ENCODE data around the gene GMPPB.
"Not testable (repeated sequence)": the region's sequence is repeated elsewhere in the genome, so short reads cannot be mapped to it uniquely, and the experiment has no call there.

GMPPB gene

DNA sequence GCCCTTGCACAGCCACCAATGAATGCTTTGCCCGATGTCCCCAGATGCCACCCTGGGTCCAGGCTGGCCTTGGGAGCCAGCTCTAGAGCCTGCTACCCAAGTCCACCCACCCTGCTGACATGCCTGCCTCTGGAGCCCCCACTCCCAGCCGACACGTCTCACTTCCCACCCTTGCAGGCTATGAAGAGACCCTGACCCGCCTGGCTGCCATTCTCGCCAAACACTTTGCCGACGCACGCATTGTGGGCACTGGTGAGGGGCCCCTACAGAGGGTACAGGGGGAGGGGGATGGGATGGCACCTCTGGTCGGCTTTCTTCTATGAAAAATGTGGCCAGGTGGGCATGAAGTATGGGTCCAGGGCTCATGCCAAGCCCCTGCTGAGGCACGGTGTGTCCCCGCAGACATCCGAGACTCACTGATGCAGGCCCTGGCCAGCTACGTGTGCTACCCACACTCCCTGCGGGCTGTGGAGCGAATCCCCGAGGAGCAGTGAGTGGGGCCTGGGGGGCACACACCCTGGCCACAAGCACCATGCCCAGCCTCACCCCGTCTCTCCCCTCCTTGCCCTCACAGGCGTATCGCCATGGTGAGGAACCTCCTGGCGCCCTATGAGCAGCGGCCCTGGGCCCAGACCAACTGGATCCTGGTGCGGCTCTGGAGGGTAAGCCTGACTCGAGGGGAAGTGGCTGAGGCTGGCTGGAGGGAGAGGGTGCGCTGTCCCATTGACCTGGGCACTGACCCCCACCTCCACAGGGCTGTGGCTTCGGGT, 10.2 kb downstream of the GMPPB start:
- DNase-seq (ENCODE audit: low spot score), result no peak

DNA sequence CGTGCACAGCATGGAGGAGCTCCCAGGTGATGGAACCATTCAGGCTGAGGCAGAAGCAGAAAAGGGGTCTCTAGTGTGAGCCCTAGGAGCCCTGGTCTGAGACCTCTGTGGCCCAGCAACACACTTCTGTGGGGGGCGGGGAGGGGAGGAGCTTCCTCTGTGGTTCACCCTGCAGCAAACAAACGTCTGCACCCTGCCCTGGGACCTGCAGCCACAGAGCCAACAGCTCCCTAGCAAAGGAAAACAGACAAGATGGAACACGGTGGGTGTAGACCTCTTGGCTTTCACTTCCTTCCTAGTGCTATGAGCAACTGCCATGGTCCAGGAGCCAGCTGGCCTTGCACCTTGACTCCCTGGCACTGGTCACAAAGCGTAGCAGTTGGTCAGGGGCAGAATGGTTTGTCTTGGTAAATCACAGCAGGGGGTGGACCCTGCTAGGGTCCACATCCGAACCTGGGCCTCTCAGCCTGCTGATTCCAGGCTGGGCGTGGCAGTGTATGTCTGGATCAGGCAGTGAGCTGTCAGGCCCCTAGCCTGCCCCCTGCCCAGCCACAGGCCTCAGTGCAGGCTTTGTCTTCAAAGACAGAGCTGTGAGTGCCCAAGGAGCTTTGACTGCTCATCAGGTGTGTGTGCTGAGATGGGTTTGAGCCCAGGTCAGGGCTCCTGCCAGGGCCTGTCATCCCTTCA, 11.0 kb downstream of the GMPPB start:
- no peak for DNase-seq (ENCODE audit: low spot score)

DNA sequence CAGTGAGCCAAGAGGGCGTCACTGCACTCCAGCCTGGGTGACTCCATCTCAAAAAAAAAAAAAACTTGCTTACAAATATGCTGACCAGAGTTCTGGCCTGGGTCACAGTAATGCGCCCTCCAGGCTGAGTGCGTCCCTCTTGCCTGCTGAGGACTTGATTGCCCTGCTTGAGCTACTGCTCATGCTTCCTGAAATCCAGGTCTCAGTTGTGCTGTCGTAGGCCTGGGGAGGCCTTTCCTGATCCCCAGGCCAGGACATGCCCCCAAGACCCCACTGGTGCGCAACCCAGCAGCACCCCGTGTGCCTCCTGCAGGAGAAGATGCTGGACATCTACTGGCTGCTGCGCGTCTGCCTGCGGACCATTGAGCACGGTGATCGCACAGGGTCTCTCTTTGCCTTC, 11.6 kb downstream of the GMPPB start:
- no peak for DNase-seq (ENCODE audit: low spot score)

DNA sequence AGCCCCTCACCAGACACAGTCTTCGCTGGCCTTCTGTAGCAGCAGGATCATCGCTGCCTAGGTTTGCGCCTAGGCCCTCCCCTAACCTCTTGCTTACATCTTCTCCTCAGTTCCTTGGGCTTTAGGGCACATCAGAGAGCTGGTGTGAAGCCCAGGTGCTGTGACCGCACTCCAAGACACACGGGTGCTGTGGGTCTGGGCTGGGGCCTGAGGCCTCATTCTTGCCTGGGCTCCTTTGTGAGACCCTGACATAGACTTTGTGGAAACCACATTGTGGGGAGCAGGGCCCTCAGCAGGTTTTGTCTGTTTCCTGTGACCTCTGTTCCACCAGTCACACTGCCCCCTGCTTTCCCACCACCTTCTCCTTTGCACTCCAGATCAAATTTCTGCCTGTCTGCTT, 12.3 kb downstream of the GMPPB start:
- no peak for DNase-seq (ENCODE audit: low spot score)

DNA sequence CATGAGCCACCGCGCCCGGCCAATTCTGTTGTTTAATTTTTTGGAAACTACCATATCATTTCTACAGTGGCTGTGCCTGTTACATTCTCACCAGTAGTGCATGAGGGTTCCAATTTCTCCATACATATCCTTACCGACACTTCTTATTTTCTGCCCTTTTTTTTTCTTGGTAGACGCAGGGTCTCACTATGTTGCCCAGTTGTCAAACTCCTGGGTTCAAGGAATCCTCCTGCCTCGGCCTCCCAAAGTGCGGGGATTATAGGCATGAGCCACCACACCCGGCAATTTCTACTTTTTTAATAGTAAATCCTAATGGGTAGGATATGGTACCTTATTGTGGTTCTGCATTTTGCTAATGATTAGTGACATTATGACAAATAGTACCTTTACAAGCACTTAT, 13.9 kb downstream of the GMPPB start:
- DNase-seq (ENCODE audit: low spot score), result no peak

DNA sequence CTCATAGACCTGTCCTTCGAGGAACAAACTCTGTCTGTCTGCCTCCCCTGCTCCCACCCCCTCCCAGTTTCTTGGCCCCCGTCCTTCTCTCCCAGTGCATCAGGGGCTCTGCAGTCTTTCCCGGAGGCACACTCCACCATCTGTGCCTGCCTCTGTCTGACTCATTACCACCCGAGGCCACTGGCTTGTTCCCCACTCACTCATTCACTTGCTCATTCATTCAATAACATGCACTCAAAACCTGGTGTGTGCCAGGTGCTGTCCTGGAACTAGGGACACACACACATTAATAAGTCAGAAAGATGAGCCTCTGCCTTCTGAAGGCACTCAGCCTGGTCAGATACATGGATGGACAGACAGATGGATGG, 16.7 kb downstream of the GMPPB start:
- no peak for DNase-seq (ENCODE audit: low spot score)

DNA sequence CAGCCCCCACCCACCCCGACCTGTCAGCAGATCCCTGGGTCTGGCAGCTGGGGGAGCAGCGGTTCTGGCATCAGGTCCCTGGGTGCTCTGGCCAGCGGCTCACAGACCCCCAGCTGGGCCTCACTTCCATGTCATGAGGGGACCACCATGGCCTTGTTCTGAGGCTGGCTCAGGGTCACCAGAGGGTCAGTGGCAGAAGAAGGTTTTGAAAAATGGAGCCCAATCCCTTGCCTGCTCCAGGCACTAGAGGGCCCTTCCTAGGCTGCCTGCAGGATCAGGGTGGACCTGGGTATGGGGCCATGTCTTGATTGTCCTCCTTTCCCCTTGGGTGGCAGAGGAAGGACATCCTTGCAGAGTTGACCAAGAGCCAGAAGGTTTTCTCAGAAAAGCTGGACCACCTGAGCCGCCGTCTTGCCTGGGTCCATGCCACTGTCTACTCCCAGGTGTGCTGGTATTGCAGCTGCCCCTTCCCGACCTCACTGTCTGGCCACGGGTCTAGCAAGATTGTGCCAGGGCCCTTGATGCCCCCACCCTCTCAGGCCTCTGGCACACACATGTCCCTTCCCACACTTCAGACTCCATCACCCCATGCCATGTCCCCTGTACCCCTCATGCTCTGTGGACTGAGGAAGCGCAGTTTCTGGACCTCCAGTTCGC, 17.2 kb downstream of the GMPPB start:
- no peak for DNase-seq (ENCODE audit: low spot score)

DNA sequence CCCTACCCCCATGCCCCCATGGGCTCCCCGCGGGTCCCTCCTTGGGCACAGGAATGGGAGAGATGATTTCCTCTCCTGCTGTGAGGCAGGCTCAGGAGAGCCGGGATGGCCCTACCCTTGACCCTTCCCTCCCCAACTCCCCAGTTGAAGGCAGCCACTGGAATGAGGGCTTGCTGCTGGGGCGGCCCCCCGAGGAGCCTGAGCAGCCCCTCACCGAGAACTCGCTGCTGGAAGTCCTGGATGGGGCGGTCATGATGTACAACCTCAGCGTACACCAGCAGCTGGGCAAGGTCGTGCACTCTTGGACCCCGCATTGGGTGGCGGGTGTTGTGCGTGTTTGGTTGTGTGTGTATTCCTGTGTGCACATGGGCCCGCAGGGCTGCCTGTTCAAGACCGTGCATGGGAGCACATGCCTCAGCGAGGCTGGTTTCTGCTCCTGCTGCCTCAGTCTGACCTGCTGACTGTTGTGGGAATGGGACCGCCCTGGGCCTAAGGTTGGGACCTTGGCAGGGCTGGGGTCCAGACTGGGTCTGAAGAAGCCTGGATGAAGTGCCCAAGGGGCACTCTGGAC, 18.3 kb downstream of the GMPPB start:
- no peak for DNase-seq (ENCODE audit: low spot score)

DNA sequence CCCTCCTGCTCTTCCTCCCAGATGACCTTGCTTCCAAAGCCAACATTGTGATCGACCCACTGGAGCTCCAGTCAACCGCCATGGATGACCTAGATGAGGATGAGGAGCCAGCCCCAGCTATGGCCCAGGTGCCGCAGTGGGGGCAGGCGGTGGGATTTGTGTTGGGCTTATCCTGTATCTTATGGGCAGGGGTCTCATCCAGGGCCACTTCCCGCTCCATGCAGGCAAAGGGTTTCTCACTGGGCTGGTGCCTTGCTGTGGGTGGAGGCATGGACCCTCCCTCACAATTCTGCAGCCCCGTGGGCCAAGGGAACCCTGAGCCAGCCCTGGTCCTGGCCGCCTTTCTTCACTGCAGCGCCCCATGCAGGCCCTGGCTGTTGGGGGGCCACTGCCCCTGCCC, 19.1 kb downstream of the GMPPB start:
- no peak for DNase-seq (ENCODE audit: low spot score)

DNA sequence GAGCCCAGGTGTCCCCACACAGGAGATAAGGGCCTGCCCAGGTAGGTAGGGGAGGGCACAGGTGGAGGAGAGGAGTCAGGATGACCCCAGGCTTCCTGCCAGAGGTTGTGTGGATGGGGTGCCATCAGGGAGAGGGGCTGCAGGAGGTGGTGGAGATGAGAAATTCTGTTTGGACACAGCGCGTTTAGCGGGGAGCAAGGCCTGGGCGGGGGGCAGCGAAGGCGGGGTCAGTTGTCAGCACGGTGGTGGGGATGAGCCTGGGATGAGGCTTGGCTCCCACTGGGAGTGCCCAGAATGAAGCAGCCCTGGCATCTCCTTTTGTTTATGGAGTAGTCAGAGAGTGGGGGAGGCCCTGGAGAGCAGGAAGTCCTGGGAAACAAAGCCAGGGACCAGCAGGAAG, 19.8 kb downstream of the GMPPB start:
- no peak for DNase-seq (ENCODE audit: low spot score)

DNA sequence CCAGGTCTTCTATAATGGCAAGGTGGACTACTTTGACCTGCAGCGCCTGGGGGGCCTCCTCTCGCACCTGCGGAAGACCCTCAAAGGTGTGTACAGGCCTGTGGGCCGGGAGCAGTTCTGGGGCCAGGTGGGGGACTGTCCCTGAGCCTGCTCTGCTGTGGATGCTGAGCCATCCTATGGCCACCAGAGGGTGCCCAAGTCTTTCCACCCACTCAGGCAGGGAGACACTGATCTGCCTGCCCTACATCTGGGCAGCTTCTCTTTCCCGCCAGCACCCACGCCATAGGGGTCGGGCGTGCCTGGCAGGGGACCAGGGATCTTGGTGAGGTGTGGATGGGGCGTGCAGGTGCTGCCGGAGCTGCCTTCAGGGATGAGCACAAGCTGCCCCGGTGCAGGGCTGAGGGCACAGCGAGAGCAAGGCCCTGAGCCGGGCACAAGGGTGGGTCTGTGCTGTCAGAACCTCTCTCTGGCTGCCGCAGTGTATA, 20.3 kb downstream of the GMPPB start:
- peak; percentile 67 for DNase-seq (ENCODE audit: low spot score)

DNA sequence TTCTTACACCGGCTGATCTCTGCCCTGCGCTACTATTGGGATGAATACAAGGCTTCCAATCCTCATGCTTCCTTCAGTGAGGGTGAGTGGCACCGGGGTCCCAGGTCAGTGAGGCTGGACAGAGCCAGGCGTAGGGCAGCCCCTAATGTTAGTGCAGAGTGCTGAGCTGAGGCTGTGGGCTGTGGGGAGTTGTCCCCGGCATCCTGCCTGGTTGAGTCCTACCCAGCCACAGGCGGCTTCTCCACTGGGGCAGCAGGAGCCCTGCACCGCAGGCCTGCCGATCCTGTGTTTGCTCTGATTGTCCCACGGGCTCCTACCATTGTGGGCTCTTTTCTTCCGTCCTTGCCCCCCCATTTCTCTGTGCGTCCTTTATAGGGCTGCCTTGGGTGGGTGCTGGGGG, 21.1 kb downstream of the GMPPB start:
- DNase-seq (ENCODE audit: low spot score), result no peak

DNA sequence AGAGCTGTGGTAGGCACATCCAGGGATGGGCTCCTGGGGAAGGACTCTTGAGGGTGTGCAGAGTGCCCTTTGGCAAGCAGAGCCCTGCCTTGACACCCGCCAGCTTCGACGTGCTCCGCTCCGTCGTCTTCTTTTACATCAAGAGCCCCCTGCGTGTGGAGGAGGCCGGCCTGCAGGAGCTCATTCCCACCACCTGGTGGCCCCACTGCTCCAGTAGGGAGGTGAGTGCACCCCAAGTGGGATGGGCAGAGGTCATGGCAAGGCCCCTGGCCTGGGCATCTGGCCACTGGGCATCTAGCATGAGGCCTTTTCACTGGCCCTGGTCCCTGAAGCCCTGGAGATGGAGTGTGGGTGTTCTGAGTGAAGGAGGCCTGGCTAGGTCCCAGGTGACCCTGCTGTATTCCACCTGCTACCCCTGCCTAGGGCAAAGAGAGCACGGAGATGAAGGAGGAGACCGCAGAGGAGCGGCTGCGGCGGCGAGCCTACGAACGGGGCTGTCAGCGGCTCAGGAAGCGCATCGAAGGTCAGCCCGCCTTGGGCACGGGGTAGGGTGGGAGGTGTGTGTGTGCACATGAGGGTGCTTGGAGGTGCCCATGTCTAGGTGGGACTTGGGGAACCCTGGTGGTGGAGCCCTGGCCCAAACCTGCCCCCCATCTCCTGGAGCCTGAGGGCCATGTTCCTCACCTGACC, 22.2 kb downstream of the GMPPB start:
- no peak for DNase-seq (ENCODE audit: low spot score)

DNA sequence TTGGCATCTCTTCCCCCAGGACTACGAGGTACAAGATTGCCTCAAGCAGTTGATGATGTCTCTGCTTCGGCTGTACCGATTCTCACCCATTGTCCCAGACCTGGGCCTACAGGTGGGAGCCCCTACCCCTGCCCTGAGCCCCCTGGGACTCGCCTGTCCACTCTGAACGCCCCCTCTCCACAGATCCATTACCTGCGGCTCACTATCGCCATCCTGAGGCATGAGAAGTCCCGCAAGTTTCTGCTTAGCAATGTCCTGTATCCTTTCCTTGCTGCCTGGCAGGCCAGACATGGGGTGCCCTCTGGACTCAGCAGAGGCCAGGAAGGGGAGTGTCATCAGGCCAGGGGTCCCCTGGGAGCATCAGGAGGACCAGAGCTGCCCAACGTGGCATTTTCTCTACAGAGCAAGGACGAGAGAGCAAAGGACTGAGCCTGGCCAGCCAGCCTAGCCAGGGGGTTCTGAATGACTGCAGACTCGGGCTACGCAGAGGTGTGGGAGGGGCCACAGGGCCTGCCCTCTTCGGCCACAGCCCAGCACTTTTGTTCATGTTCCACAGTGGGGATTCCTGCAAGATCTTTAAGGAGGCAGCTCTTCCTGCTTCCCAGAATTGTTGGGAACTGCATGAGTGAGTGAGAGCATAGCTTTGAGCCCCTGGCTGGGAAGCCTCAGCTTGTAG, 23.2 kb downstream of the GMPPB start:
- no peak for DNase-seq (ENCODE audit: low spot score)

DNA sequence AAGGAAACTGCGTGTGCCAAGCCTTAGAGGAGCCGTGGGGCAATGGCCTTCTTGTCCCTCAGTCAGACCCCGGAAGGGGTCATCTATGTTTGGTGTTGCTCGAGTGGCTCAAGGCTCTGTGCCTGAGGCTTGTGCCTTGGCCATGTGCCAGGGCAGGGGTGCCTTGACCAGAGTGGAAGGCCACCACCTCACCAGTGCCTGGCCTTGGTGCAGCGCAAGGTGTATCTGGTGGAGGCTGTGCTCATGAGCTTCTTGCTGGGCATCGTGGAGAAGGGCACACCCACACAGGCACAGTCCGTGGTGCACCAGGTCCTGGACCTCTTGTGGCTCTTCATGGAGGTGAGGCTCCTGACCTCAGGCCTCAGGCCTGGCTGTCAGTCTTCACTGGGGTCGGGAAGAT, 23.7 kb downstream of the GMPPB start:
- no peak for DNase-seq (ENCODE audit: low spot score)

DNA sequence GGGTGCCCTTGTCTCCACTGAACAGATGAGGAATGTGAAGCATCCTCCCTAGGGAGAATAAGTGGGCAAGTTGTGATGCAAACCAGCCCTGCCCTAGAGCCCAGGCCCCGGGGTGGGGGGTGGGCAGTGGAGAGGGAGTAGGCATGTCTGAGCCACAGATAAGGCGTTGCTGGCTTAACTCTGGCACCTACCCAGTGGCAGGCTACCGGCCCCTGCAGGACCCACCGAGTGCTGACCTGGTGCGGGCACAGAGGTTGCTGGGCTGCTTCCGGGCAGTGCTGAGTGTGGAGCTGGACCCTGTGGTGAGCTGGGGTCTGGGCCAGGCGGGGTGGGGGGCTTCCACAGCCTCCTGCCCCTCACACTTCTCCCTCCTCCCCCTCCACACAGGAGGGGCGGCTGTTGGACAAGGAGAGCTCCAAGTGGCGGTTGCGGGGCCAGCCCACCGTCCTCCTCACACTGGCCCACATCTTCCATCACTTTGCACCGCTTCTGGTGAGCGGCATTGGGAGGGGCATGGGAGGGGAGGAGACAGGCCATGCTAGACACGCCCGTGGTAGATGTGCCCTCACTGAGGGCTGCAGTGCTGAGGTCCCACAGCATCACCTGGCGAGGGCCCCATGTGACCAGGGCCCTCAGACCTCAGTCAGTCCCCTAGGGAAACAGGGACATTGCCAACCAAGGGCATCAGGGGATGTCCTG, 24.3 kb downstream of the GMPPB start:
- DNase-seq (ENCODE audit: low spot score), result no peak

DNA sequence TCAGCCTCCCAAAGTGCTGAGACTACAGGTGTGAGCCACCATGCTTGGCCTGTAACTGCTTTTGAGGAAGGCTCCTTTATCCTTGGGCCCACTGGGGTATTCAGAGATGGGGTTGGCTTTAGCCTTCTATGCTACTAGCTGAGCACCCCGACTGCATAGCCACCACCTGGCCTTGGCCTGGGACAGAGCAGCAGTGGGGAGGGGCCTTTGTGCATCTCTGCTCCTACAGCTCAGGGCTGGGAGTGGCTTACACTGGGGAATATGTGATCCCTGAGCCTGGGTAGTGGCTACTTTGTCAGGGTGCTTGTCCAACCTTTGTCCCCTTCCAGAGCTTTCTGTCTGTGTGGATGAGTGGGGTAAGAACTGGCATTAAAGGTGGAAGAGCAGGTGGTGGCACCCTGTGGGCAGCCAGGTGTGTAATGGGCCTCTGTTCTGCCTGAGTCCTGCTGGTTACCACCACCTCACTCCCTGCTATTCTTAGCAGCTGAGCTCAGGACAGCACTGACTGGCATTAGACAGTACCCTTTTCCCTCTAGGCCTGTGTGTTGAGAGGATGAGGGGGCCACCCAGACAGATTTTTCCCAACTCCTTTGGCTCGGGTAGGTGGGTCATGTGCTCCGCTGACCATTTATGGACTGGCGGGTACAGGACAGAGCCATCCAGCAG, 28.3 kb downstream of the GMPPB start:
- DNase-seq (ENCODE audit: low spot score), result not testable (repeated sequence)

DNA sequence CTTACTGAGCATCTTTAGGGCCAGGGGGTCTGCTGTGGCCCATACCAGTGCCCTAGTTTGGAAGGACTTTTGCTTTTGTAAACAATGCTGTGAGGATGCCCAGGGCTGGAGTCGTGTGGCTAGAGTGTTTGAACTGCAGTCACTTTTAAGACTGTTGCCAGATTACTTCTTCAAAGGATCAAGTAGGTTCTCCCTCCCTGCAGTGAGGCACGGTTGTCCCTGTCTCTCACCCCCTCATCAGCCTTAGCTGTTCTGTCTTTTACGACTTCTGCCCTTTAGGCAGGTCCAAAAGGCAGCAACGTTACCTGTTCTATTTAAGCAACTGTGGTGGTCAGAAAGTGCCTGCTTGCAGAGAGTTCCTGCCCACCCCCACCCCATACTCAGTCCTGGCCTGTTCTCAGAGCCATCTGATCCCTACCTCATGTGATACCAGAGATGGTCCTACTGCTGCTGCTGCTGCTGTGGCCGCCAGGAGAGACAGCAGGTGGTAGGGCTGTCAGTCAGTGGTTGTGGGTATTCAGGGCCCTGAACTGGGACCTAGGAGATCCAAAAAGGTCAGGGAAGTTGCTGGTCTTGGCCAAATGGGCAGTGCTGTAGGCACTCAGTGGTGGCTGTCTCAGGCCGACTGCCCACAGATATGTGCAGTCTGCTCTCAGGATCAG, 29.2 kb downstream of the GMPPB start:
- not testable (repeated sequence) for DNase-seq (ENCODE audit: low spot score)

DNA sequence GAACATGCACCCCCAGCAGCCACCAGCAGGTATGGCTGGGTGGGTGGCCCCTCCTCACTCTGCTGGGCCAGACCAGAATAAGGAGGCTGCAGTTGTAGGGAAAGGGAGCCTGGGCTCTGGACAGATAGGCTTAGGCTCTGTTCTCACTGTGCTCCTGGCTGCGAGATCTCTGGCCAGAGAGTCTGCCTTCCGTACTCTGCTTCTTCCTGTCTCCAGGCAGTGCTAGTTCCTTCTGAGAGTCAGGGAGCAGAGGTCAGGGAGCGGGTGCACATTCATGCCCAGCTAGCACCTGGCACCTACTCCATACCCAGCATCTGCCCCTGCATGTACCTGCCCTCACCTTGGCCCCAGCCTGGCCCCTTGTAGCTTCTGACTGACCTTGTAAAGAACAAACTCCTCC, 32.3 kb downstream of the GMPPB start:
- DNase-seq (ENCODE audit: low spot score), result not testable (repeated sequence)

DNA sequence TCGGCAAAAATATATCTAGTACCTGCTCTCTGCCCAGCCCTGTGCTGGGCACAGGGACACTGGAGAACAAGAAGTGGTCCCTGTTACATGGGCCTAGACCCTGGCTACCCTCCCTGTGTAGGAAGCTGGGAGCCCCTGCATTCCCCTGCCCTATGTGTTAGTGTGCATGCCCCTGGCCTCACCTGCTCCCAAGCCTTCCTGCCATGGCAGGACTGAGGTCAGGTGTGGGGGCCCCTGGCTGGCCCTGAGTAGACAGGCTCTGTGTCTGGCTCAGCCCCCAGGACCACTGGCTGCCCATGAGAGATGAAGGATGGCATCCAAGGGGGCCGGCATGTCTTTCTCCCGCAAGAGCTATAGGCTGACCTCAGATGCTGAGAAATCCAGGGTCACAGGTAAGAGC, 32.9 kb downstream of the GMPPB start:
- not testable (repeated sequence) for DNase-seq (ENCODE audit: low spot score)

Measured in pons (tissue), 1 donor.